ENCODE data around the gene REC114.

- TF ChIP-seq CTCF (conservative IDR thresholded peaks at IDR 0.05; ENCODE audit: low read depth in 2 of 2) (no peak), REST (IDR thresholded peaks at IDR 0.05; ENCODE audit: unreplicated experiment) (no peak), STAT1 (IDR thresholded peaks at IDR 0.05; ENCODE audit: unreplicated experiment) (no peak), POLR2AphosphoS5 (IDR thresholded peaks at IDR 0.05; ENCODE audit: low read depth) (no peak)
Measured at GRCh38 chr15:73578026-73578425, 135.1 kb downstream of the REC114 start.
